ENCODE data around the gene CNPY4.

CNPY4 gene

DNA sequence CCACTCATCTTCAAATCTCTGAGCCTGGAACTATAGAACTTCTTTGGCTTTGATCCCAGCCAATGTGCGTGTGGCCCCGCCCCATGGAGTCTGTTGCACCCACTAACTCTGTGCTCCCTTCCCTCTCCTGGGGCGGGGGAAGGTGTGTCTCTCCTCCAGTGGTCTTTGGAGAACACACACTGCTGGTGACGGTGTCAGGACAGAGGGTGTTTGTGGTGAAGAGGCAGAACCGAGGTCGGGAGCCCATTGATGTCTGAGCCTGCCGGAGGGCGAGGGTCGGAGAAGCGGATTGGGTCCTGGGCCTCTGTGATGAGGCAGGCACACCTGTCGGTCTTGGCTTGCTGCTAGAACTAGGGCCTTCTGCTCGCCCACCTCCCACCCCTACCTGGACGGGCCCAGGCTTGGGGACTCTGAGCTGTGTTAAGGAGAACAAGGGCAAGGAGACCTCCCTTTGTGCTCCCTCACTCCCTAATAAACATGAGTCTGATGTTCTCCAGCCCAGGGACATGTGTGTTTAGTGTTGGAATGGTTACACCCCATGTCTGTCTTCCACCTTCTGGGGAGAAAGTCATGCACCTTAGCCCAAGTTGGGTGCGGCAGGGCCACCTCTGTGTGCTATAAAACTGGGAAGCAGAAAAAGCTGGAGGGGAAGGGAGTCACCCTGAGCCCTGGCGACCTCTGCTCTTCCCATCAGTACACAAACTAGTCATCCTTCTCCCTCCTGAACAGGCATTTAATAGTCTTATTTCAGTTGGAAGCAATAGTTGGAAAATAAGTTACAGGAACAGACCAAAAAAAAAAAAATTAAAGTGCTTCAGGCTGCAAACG, 34.5 kb downstream of the CNPY4 start:
- Histone ChIP-seq H4K91ac (ENCODE audit: low read length) (no peak overlapping the region), H2BK12ac (ENCODE audit: low read length in 2 of 2) (no peak overlapping the region), H3K4me2 (ENCODE audit: low read length, poor library complexity, severe bottlenecking) (no peak overlapping the region), H3K4me3 (ENCODE audit: insufficient read depth in 1 of 2, low read depth in 1 of 2, low read length in 2 of 2) (no peak overlapping the region), H2BK15ac (ENCODE audit: low read depth, poor library complexity, severe bottlenecking) (no peak overlapping the region), H3K79me1 (replicated peaks; ENCODE audit: low read length, poor library complexity, severe bottlenecking) (peaks cover 30% of the 10 kb centered on the region), H3K27me3 (ENCODE audit: control insufficient read depth in 1 of 2, insufficient read depth in 1 of 2, low read length in 2 of 2) (no peaks in the 10 kb centered on the region), H3K4ac (ENCODE audit: low read depth in 1 of 2, low read length in 2 of 2) (no peak overlapping the region), H3K18ac (ENCODE audit: low read depth in 1 of 2, low read length in 2 of 2) (no peak overlapping the region), H4K8ac (ENCODE audit: low read length) (no peak overlapping the region), H2BK120ac (ENCODE audit: low read depth, low read length) (no peak overlapping the region), H3K14ac (ENCODE audit: low read length in 2 of 2) (no peak overlapping the region), H3K27ac (ENCODE audit: low read length, poor library complexity, severe bottlenecking) (no peak overlapping the region), H3K9me3 (ENCODE audit: control insufficient read depth, low read length) (no peaks in the 10 kb centered on the region), H3K23ac (ENCODE audit: low read length in 2 of 2) (no peak overlapping the region), H3K36me3 (ENCODE audit: control insufficient read depth in 1 of 2, insufficient read depth in 2 of 2, low read depth in 1 of 2, low read length in 2 of 2) (peaks cover 43 to 51% of the 10 kb centered on the region in 2 experiments), H2AFZ (ENCODE audit: low read depth, low read length) (no peak overlapping the region), H2AK5ac (ENCODE audit: low read length, severe bottlenecking) (no peak overlapping the region), H2BK5ac (ENCODE audit: low read depth, low read length, poor library complexity, severe bottlenecking) (no peak overlapping the region), H3K9ac (ENCODE audit: low read length) (no peak overlapping the region), H3K4me1 (ENCODE audit: control insufficient read depth, insufficient read depth, low read depth, low read length) (peaks cover 32% of the 10 kb centered on the region)
- DNase-seq: no peak
- 92% methylated on average over 11 of the region's 16 CpGs for WGBS

DNA sequence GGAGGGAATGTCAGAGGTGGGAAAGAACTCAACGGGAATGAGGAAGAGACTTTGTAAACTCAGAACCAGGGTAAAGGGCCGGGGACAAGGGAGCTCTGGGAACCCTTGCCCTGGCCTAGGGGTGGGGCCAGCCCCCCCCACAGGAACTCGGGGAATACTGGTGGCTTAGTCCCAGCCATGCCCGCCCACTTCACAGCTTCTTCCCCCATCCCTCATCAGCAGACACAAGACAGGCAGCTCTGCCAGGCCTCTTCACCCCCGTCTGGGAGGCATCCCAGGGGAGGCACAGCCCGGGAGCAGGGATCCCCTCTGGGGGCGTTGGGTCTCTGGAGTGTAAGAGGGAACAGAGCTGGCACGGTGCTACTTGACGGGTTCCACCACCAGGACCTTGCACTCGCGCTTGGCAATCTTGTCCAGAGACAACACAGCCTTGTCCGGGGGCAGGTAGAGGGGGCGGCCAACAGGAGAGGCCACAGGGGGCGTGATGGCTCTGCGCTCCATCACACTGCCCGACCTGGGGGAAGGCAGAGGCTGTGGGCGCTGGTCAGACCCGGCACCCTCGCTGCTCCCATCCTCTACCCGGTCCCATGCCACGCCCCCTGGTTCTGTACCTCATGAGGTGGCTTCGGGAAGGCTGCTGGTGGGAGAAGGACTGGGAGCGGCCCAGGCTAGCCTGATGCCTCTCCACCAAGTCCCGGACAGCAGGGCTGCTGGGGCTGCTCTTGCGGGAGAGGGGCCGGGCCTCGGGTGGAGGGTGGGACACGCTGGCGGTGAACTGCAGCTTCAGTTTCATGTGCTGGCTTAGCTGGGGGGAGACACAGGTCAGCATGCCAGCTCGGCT, 35.4 kb downstream of the CNPY4 start:
- peaks cover 24% of the 10 kb centered on the region for H3K79me1 ChIP-seq (replicated peaks; ENCODE audit: low read length, poor library complexity, severe bottlenecking)
- H3K9ac ChIP-seq (ENCODE audit: low read length): no peak overlapping the region
- WGBS: 80% methylated on average over 27 of the region's 30 CpGs
- no peak overlapping the region for H3K4me2 ChIP-seq (ENCODE audit: low read length, poor library complexity, severe bottlenecking)
- H4K91ac ChIP-seq (ENCODE audit: low read length): no peak overlapping the region
- no peak for DNase-seq
- H2BK15ac ChIP-seq (ENCODE audit: low read depth, poor library complexity, severe bottlenecking): no peak overlapping the region
- H2BK120ac ChIP-seq (ENCODE audit: low read depth, low read length): no peak overlapping the region
- H3K14ac ChIP-seq (ENCODE audit: low read length in 2 of 2): no peak overlapping the region
- peak overlapping the region in 1 of 2 experiments; percentile 14 for H3K23ac ChIP-seq (ENCODE audit: low read length in 2 of 2)
- H4K8ac ChIP-seq (ENCODE audit: low read length): peak overlapping the region; percentile 7
- peak overlapping the region in 1 of 2 experiments; percentile 29 for H2BK12ac ChIP-seq (ENCODE audit: low read length in 2 of 2)
- no peak overlapping the region for H3K18ac ChIP-seq (ENCODE audit: low read depth in 1 of 2, low read length in 2 of 2)
- no peak overlapping the region for H3K4me3 ChIP-seq (ENCODE audit: insufficient read depth in 1 of 2, low read depth in 1 of 2, low read length in 2 of 2)
- no peaks in the 10 kb centered on the region for H3K27me3 ChIP-seq (ENCODE audit: control insufficient read depth in 1 of 2, insufficient read depth in 1 of 2, low read length in 2 of 2)
- H3K36me3 ChIP-seq (ENCODE audit: control insufficient read depth in 1 of 2, insufficient read depth in 2 of 2, low read depth in 1 of 2, low read length in 2 of 2): peaks cover 43 to 51% of the 10 kb centered on the region in 2 experiments
- peaks cover 28% of the 10 kb centered on the region for H3K4me1 ChIP-seq (ENCODE audit: control insufficient read depth, insufficient read depth, low read depth, low read length)
- H2AK5ac ChIP-seq (ENCODE audit: low read length, severe bottlenecking): no peak overlapping the region
- H3K27ac ChIP-seq (ENCODE audit: low read length, poor library complexity, severe bottlenecking): no peak overlapping the region
- H2AFZ ChIP-seq (ENCODE audit: low read depth, low read length): no peak overlapping the region
- H3K4ac ChIP-seq (ENCODE audit: low read depth in 1 of 2, low read length in 2 of 2): no peak overlapping the region
- no peaks in the 10 kb centered on the region for H3K9me3 ChIP-seq (ENCODE audit: control insufficient read depth, low read length)
- H2BK5ac ChIP-seq (ENCODE audit: low read depth, low read length, poor library complexity, severe bottlenecking): no peak overlapping the region

DNA sequence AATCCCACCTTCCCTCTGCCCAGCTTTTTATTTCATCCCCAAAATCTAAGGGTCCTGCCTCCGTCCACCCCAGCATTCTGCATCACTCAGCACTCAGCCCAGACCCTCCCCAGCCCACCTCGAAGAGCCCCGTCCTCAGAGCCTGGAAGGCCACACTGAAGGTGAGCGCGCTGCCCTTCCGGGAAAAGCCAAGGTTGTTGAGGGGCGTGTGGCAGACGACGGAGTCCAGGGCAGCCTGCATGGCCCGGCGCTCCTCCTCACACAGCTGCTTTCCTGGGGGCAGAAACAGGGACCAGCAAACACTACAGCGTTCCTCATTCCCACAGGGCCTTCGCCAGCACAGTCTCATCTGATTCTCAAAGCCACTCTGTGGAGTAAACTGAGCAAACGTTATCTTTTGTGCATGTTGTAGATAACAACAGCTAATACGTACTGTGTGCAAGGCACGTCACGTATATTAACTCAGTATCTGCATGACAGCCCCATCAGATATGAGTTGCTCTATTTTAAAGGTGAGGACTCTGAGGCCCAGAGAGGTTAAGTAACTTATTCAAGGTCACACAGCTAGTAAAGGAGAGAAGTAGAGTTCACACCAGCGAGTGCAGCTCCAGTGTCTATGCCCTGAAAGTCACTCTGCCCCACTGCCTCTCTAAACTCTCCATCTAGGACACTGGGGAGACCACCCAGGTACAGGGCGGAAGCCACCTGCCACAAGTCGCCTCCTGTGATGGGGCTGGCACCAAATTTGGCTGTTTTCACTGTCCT, 36.3 kb downstream of the CNPY4 start:
- no peaks in the 10 kb centered on the region for H3K9me3 ChIP-seq (ENCODE audit: control insufficient read depth, low read length)
- H2BK15ac ChIP-seq (ENCODE audit: low read depth, poor library complexity, severe bottlenecking): no peak overlapping the region
- no peak overlapping the region for H2AK5ac ChIP-seq (ENCODE audit: low read length, severe bottlenecking)
- no peak overlapping the region for H3K4me3 ChIP-seq (ENCODE audit: insufficient read depth in 1 of 2, low read depth in 1 of 2, low read length in 2 of 2)
- H3K18ac ChIP-seq (ENCODE audit: low read depth in 1 of 2, low read length in 2 of 2): no peak overlapping the region
- H3K23ac ChIP-seq (ENCODE audit: low read length in 2 of 2): no peak overlapping the region
- no peaks in the 10 kb centered on the region for H3K27me3 ChIP-seq (ENCODE audit: control insufficient read depth in 1 of 2, insufficient read depth in 1 of 2, low read length in 2 of 2)
- H2BK120ac ChIP-seq (ENCODE audit: low read depth, low read length): no peak overlapping the region
- no peak overlapping the region for H3K27ac ChIP-seq (ENCODE audit: low read length, poor library complexity, severe bottlenecking)
- peaks cover 31% of the 10 kb centered on the region for H3K4me1 ChIP-seq (ENCODE audit: control insufficient read depth, insufficient read depth, low read depth, low read length)
- no peak overlapping the region for H4K8ac ChIP-seq (ENCODE audit: low read length)
- H3K4me2 ChIP-seq (ENCODE audit: low read length, poor library complexity, severe bottlenecking): no peak overlapping the region
- no peak overlapping the region for H3K14ac ChIP-seq (ENCODE audit: low read length in 2 of 2)
- no peak overlapping the region for H2AFZ ChIP-seq (ENCODE audit: low read depth, low read length)
- H3K36me3 ChIP-seq (ENCODE audit: control insufficient read depth in 1 of 2, insufficient read depth in 2 of 2, low read depth in 1 of 2, low read length in 2 of 2): peaks cover 43 to 46% of the 10 kb centered on the region in 2 experiments
- H3K79me1 ChIP-seq (replicated peaks; ENCODE audit: low read length, poor library complexity, severe bottlenecking): peaks cover 24% of the 10 kb centered on the region
- no peak overlapping the region for H2BK12ac ChIP-seq (ENCODE audit: low read length in 2 of 2)
- H2BK5ac ChIP-seq (ENCODE audit: low read depth, low read length, poor library complexity, severe bottlenecking): no peak overlapping the region
- H3K9ac ChIP-seq (ENCODE audit: low read length): no peak overlapping the region
- no peak overlapping the region for H3K4ac ChIP-seq (ENCODE audit: low read depth in 1 of 2, low read length in 2 of 2)
- no peak overlapping the region for H4K91ac ChIP-seq (ENCODE audit: low read length)
- no peak for DNase-seq
- 94% methylated on average over 20 of the region's 20 CpGs for whole genome bisulfite sequencing
